ENCODE data around the gene DCDC2B.

DCDC2B gene

GRCh38 chr1:32228771-32229170 lies 19.9 kb downstream of the DCDC2B start:
- FAIRE-seq (no peak), DNase-seq (ENCODE audit: insufficient read length, low spot score) (no peak)
- TF ChIP-seq CTCF (IDR thresholded peaks at IDR 0.05; ENCODE audit: insufficient read depth, missing control alignments), result no peak

- FAIRE-seq (no peak), DNase-seq (ENCODE audit: insufficient read length, low spot score) (no peak)
- TF ChIP-seq CTCF (IDR thresholded peaks at IDR 0.05; ENCODE audit: insufficient read depth, missing control alignments), result no peak
Observed at GRCh38 chr1:32231843-32232432, 23.0 kb downstream of the DCDC2B start.

GRCh38 chr1:32232558-32233304 lies 23.8 kb downstream of the DCDC2B start:
- FAIRE-seq (no peak), DNase-seq (ENCODE audit: insufficient read length, low spot score) (no peak)
- no peak for TF ChIP-seq CTCF (IDR thresholded peaks at IDR 0.05; ENCODE audit: insufficient read depth, missing control alignments)

- no peak for FAIRE-seq
Observed at GRCh38 chr1:32234792-32235191, 25.9 kb downstream of the DCDC2B start.

GRCh38 chr1:32239337-32239736 lies 30.4 kb downstream of the DCDC2B start:
- FAIRE-seq, result no peak

More at GRCh38 chr1:32234792-32235191, 25.9 kb downstream of the DCDC2B start:
- no peak for TF ChIP-seq CTCF (IDR thresholded peaks at IDR 0.05; ENCODE audit: insufficient read depth, missing control alignments)
- DNase-seq (ENCODE audit: insufficient read length, low spot score), result peak; percentile 12

GRCh38 chr1:32239790-32240139 lies 30.9 kb downstream of the DCDC2B start:
- no peak for TF ChIP-seq CTCF (IDR thresholded peaks at IDR 0.05; ENCODE audit: insufficient read depth, missing control alignments)
- FAIRE-seq (no peak), DNase-seq (ENCODE audit: insufficient read length, low spot score) (no peak)

More at GRCh38 chr1:32239337-32239736, 30.4 kb downstream of the DCDC2B start:
- no peak for DNase-seq (ENCODE audit: insufficient read length, low spot score)
- no peak for TF ChIP-seq CTCF (IDR thresholded peaks at IDR 0.05; ENCODE audit: insufficient read depth, missing control alignments)

Measured in D721Med (cell line).